Panc1 (cell line): ENCODE measurements around the gene NINJ2. TPM values are rescaled to one million over a fixed set of nuclear protein-coding genes. Genes with fewer than 3 reads are reported as not detected.

ENCODE experiments used
- ATAC-seq: fragments of 200-7000 bp; cut with Tn5 transposase; 2 replicates; pipeline ENCODE4 v1.9.1; 2020; ENCODE audit warnings: mild to moderate bottlenecking, moderate library complexity
- BruUV-seq: library from RNA; stranded (reverse); fragments of 400-500 nt; replicated peaks from 2 replicates; lab custom pipeline; 2021; lab: Mats Ljungman, UMichigan
- CTCF ChIA-PET: fragments of 300-600 bp; sonication (Branson Sonifier 250); formaldehyde crosslinking; loops from one replicate; lab custom pipeline; 2022; ENCODE audit warnings: antibody characterized with exemption; lab: Charles Lee
- POLR2A ChIA-PET: fragments of 300-600 bp; sonication (Branson Sonifier 250); formaldehyde crosslinking; loops from one replicate; lab custom pipeline; 2022; ENCODE audit warnings: antibody characterized with exemption; lab: Charles Lee
- DNase-seq: peaks from one replicate; pipeline ENCODE4 v3.0.0-alpha.2; 2010; ENCODE audit warnings: low read depth, low spot score
- H3K27ac ChIP-seq: 2 replicates; pipeline ENCODE4 v1.5.1; 2011; ENCODE audit warnings: mild to moderate bottlenecking, low read length, inconsistent platforms
- H3K27me3 ChIP-seq: fragments of 200-500 bp; sonication (Bioruptor generic); 2 replicates; pipeline ENCODE4 v1.6.0; 2014; ENCODE audit warnings: low read length, inconsistent platforms; ENCODE audit not compliant: control insufficient read depth, insufficient read depth
- H3K36me3 ChIP-seq: fragments of 200-500 bp; sonication (Bioruptor generic); 2 replicates; pipeline ENCODE4 v1.5.1; 2014; ENCODE audit warnings: inconsistent platforms, mild to moderate bottlenecking, low read length, moderate library complexity; ENCODE audit not compliant: control insufficient read depth, insufficient read depth
- H3K4me1 ChIP-seq: 2 replicates; pipeline ENCODE4 v1.5.1; 2011; ENCODE audit warnings: inconsistent platforms, mild to moderate bottlenecking, low read length, moderate library complexity; ENCODE audit not compliant: control insufficient read depth, insufficient read depth
- H3K4me3 ChIP-seq, 2 experiments: 2 replicates each; pipeline ENCODE4 v1.5.1; 2011 to 2012; ENCODE audit warnings: low read depth in 2 of 2, low read length in 2 of 2, mild to moderate bottlenecking in 2 of 2, inconsistent platforms in 1 of 2, moderate library complexity in 1 of 2
- H3K9me3 ChIP-seq: fragments of 200-500 bp; sonication (Bioruptor generic); 2 replicates; pipeline ENCODE4 v1.5.1; 2014; ENCODE audit warnings: low read depth, mild to moderate bottlenecking, inconsistent platforms, low read length, moderate library complexity; ENCODE audit not compliant: control insufficient read depth, insufficient read depth
- CTCF ChIP-seq: fragments of 450-650 bp; IDR thresholded peaks from 2 replicates; pipeline ENCODE4 v1.5.1; 2017; ENCODE audit warnings: mild to moderate bottlenecking
- POLR2AphosphoS5 ChIP-seq: IDR thresholded peaks from 2 replicates; pipeline ENCODE4 v1.6.1; 2012; ENCODE audit warnings: mild to moderate bottlenecking, low read depth, low read length, moderate library complexity
- REST ChIP-seq, 2 experiments: IDR thresholded peaks; 2 replicates each; pipeline ENCODE4 v1.6.1; 2011 to 2012; ENCODE audit warnings: low read depth in 2 of 2, control low read depth in 1 of 2, low read length in 1 of 2, mild to moderate bottlenecking in 1 of 2, moderate library complexity in 1 of 2; ENCODE audit not compliant: insufficient read depth in 1 of 2
- SIN3A ChIP-seq: IDR thresholded peaks from 2 replicates; pipeline ENCODE4 v1.6.1; 2012; ENCODE audit warnings: low read depth, mild to moderate bottlenecking, low read length, moderate library complexity, borderline replicate concordance; ENCODE audit not compliant: insufficient read depth
- TCF7L2 ChIP-seq: IDR thresholded peaks from 2 replicates; pipeline ENCODE4 v1.6.1; 2011; ENCODE audit warnings: mild to moderate bottlenecking, low read depth, low read length, inconsistent platforms
- in situ Hi-C: cut with HindIII; loops from 2 replicates; pipeline ENCODE4 v1.10.0; 2016; ENCODE audit warnings: low sequenced_read_pairs, low pct_unique_long_range_greater_than_20kb
- intact Hi-C: fragments of 100-400 bp; cut with micrococcal nuclease; formaldehyde crosslinking; loops from one replicate; pipeline ENCODE4 v1.10.0; 2022; ENCODE audit not compliant: unreplicated experiment
- total RNA-seq: library from RNA; stranded (reverse); gene quantifications from one replicate; pipeline ENCODE4 v1.2.1, GENCODE V29; 2021; ENCODE audit not compliant: unreplicated experiment

Gene NINJ2
- total RNA-seq, 1 experiment from 2014 or later: 1.9 TPM

GRCh38 chr12:544142-544541 lies 119.1 kb downstream of the NINJ2 start:
- Histone ChIP-seq H3K36me3 (no peaks in the 10 kb centered on the region), H3K27ac (no peak overlapping the region), H3K4me3 (no peak overlapping the region), H3K4me1 (peaks cover 4% of the 10 kb centered on the region; the same call in 1 of the 2 replicates), H3K27me3 (no peaks in the 10 kb centered on the region), H3K9me3 (no peaks in the 10 kb centered on the region)
- CTCF ChIA-PET: interaction anchor here (0.8 to 1.3 kb wide), 2 partner anchors 101 to 102 kb away, joined by 3 read pairs; no protein-coding TSS in a partner anchor
- ATAC-seq (no peak), DNase-seq (no peak)
- POLR2A ChIA-PET: no interaction called here
- TF ChIP-seq POLR2AphosphoS5 (no peak), REST (IDR thresholded peaks at IDR 0.05; ENCODE audit: insufficient read depth in 1 of 2, low read depth in 2 of 2, low read length in 1 of 2) (no peak), SIN3A (no peak)
- BruUV-seq: no TSS peak
- in situ Hi-C loops: no loop called here
- intact Hi-C loops: no loop called here

- no peak overlapping the region for H3K27ac ChIP-seq
- BruUV-seq: no TSS peak
- H3K4me1 ChIP-seq: peaks cover 4% of the 10 kb centered on the region; the same call in 1 of the 2 replicates
- no peaks in the 10 kb centered on the region for H3K27me3 ChIP-seq
- POLR2A ChIA-PET: no interaction called here
- CTCF ChIA-PET: interaction anchor here (1.3 kb wide), 1 partner anchor 100 kb away, joined by 3 read pairs; no protein-coding TSS in a partner anchor
- DNase-seq (no peak), ATAC-seq (no peak)
- in situ Hi-C loops (no loop called here), intact Hi-C loops (no loop called here)
- TF ChIP-seq SIN3A (no peak), CTCF (no peak), TCF7L2 (no peak), POLR2AphosphoS5 (no peak), REST (IDR thresholded peaks at IDR 0.05; ENCODE audit: insufficient read depth in 1 of 2, low read depth in 2 of 2, low read length in 1 of 2) (no peak)
- H3K36me3 ChIP-seq: no peaks in the 10 kb centered on the region
- H3K4me3 ChIP-seq: no peak overlapping the region
- H3K9me3 ChIP-seq: no peaks in the 10 kb centered on the region
Measured at GRCh38 chr12:543114-543451, 120.2 kb downstream of the NINJ2 start.
